Measurements from ENCODE around the gene SMPDL3A. TPM values are rescaled to one million over a fixed set of nuclear protein-coding genes. Genes with fewer than 3 reads are reported as not detected.

SMPDL3A gene
- total RNA-seq, 2 experiments from 2014 or later: 0.14 TPM; not detected in 1

GRCh38 chr6:122845464-122845863 is 56.4 kb downstream of the SMPDL3A start:
- Mint-ChIP-seq H3K4me3 (no peak overlapping the region), H3K36me3 (ENCODE audit: low read depth) (no peaks in the 10 kb centered on the region), H3K9me3 (no peaks in the 10 kb centered on the region), H3K4me1 (ENCODE audit: low read depth) (no peaks in the 10 kb centered on the region), H3K27me3 (no peaks in the 10 kb centered on the region), H3K27ac (no peak overlapping the region)
- no peak for TF ChIP-seq CTCF (IDR thresholded peaks at IDR 0.05)
- ChIA-PET POLR2A (no interaction called here), CTCF (no interaction called here)
- intact Hi-C loops (cut with micrococcal nuclease): no loop called here
- DNase-seq (no peak), ATAC-seq (no peak)

GRCh38 chr6:122845916-122846612 is 57.0 kb downstream of the SMPDL3A start:
- DNase-seq (no peak), ATAC-seq (no peak)
- no peaks in the 10 kb centered on the region for H3K4me1 Mint-ChIP-seq (ENCODE audit: low read depth)
- POLR2A ChIA-PET: no interaction called here
- H3K36me3 Mint-ChIP-seq (ENCODE audit: low read depth): no peaks in the 10 kb centered on the region
- TF ChIP-seq CTCF (IDR thresholded peaks at IDR 0.05): no peak
- H3K9me3 Mint-ChIP-seq: no peaks in the 10 kb centered on the region
- no peaks in the 10 kb centered on the region for H3K27me3 Mint-ChIP-seq
- no peak overlapping the region for H3K4me3 Mint-ChIP-seq
- intact Hi-C loops (cut with micrococcal nuclease): no loop called here
- CTCF ChIA-PET: no interaction called here
- H3K27ac Mint-ChIP-seq: no peak overlapping the region

DNA sequence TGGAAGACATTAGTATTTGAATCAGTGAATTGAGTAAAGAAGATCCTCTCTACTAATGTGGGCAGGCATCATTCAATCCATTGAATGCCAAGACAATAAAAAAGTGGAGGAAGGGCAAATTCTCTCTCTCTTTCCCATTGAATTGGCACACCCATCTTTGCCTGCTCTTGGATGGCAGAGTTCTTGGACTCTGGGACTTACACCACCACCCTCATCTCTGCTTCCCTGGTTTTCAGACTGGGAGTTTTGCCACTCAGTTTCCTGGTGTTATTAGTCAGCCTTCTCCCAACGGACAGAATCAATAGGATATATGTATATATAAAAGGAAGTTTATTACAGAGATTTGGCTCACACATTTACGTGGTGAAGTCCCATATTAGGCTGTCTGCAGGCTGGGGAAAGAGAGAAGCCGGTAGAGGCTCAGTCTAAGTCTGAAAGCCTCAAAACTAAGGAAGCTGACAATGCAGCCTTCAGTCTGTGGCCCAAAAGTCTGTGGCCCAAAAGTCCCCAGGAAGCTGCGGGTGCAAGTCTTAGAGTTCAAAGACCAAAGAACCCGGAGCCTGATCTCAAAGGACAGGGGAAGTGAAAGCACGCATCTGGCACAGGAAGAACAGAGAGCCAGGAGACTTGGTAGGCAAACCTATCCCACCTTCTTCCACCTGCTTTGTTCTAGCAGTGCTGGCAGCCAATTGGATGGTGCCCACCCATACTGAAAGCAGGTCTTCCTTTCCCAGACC is 64.4 kb downstream of the SMPDL3A start:
- Mint-ChIP-seq H3K4me3 (no peak overlapping the region), H3K27me3 (peaks cover 2% of the 10 kb centered on the region), H3K9me3 (no peaks in the 10 kb centered on the region), H3K36me3 (ENCODE audit: low read depth) (no peaks in the 10 kb centered on the region), H3K4me1 (ENCODE audit: low read depth) (no peaks in the 10 kb centered on the region), H3K27ac (no peak overlapping the region)
- CTCF ChIA-PET: no interaction called here
- POLR2A ChIA-PET: no interaction called here
- ATAC-seq (no peak), DNase-seq (no peak)
- intact Hi-C loops (cut with micrococcal nuclease): no loop called here
- no peak for TF ChIP-seq CTCF (IDR thresholded peaks at IDR 0.05)

Other genes starting within 250 kb of the SMPDL3A start
- gene PKIB, start 178.9 kb upstream of the SMPDL3A start, total RNA-seq: under 1 TPM; 0.69 to 0.90 TPM
- gene FABP7, start 9.5 kb upstream of the SMPDL3A start, total RNA-seq: not detected
- gene CLVS2, start 207.0 kb downstream of the SMPDL3A start, total RNA-seq: not detected